Ovary (tissue), 9 donors: Measurements from ENCODE around the gene CKAP5. TPM values are rescaled to one million over a fixed set of nuclear protein-coding genes. Genes with fewer than 3 reads are reported as not detected.

ENCODE experiments used
- DNase-seq, 5 donors: peaks; one replicate each; pipeline ENCODE4 v3.0.0-alpha.2; 2019 to 2020
- H3K27ac ChIP-seq, 2 donors: fragments of 200-600 bp; one replicate each; pipeline versions ENCODE4 v1.5.1 to v1.8.0; 2019 to 2022
- H3K27me3 ChIP-seq: fragments of 200-600 bp; one replicate; pipeline ENCODE4 v1.8.0; 2022
- H3K36me3 ChIP-seq: fragments of 200-600 bp; sonication (generic); one replicate; pipeline ENCODE4 v1.5.1; 2019
- H3K4me1 ChIP-seq: one replicate; pipeline ENCODE4 v1.8.1; 2013; ENCODE audit warnings: mild to moderate bottlenecking, moderate library complexity; ENCODE audit not compliant: insufficient read depth
- H3K4me3 ChIP-seq: fragments of 200-600 bp; sonication (generic); one replicate; pipeline ENCODE4 v1.5.1; 2017
- H3K9me3 ChIP-seq, 2 donors: fragments of 200-600 bp in 1 of 2; sonication (generic) in 1 of 2; one replicate each; pipeline versions ENCODE4 v1.5.1 to v1.8.1; 2013 to 2019; ENCODE audit warnings: mild to moderate bottlenecking in 1 of 2, moderate library complexity in 1 of 2
- CTCF ChIP-seq, 3 donors: fragments of 450-650 bp in 2 of 3; fragments of 200-600 bp in 1 of 3; IDR thresholded peaks; one replicate each; pipeline versions ENCODE4 v1.5.1 to v1.8.0; 2016 to 2022; ENCODE audit warnings: antibody characterized with exemption in 3 of 3, mild to moderate bottlenecking in 1 of 3
- EP300 ChIP-seq: sonication (generic); formaldehyde crosslinking; IDR thresholded peaks from one replicate; pipeline ENCODE4 v1.6.1; 2017; ENCODE audit warnings: antibody characterized with exemption
- POLR2A ChIP-seq: fragments of 450-650 bp; IDR thresholded peaks from one replicate; pipeline ENCODE4 v1.6.1; 2017; ENCODE audit warnings: antibody characterized with exemption, mild to moderate bottlenecking, moderate library complexity
- WGBS, 3 donors: extraction: QIAGEN DNeasy Blood & Tissue Kit in 1 of 3; methylation state at CpG; one replicate each; pipeline versions ENCODE4 v1.1.5 to v1.1.7; 2013 to 2017; 5-methylcytosine and 5-hydroxymethylcytosine counted together
- intact Hi-C, 4 donors: fragments of 100-400 bp; cut with DNase I; formaldehyde crosslinking; loops; one replicate each; pipeline versions ENCODE4 v1.11.0 to v1.15.1; 2022 to 2023
- polyA plus RNA-seq, 2 donors: library from polyadenylated mRNA; stranded (reverse); fragments of 200-250 nt in 1 of 2; fragments of 350-450 nt in 1 of 2; fragmentation: Illumina TruSeq in 1 of 2; extraction: RNeasy Lipid Tissue Mini Kit (QIAGEN cat#74804) in 1 of 2; gene quantifications; one replicate each; pipeline ENCODE4 v1.2.3, GENCODE V29; 2013 to 2014
- total RNA-seq, 7 donors: library from RNA; depleted of rRNA in 2 of 7; stranded (reverse); fragments of >200 nt in 2 of 7; fragmentation: NEBNext Ultra II Directional in 3 of 7; extraction: Animal tissue kit (Norgen Biotek cat#: 25700) in 3 of 7; gene quantifications; one replicate each; pipeline versions ENCODE4 v1.1.0 to v1.2.4, GENCODE V29; 2016 to 2023
- donor health status: DM: no; HTN: no; CAD: no; lungs with moderate emphysema.
- donor health status: DM: no; HTN: no; CAD: no.
- donor health status: Bipolar disorder and iron deficiency.
- donor health status: DM: yes; HTN: yes; CAD: no.
- donor health status: DM: no; HTN: no; CAD: no.
- donor health status: DM: yes; HTN: yes; CAD: no.

The CKAP5 gene
- total and polyA plus RNA-seq, 9 donors = 25.8 to 110 (median 91.5) TPM

GRCh38 chr11:46856605-46857343, 10.7 kb upstream of the CKAP5 start:
- intact Hi-C loops = no loop called here
- TF ChIP-seq EP300 (no peak), POLR2A (no peak), CTCF (IDR thresholded peaks at IDR 0.05) (no peak)

GRCh38 chr11:46855863-46856262, 9.8 kb upstream of the CKAP5 start:
- TF ChIP-seq CTCF (IDR thresholded peaks at IDR 0.05) = no peak
- TF ChIP-seq EP300 = no peak
- TF ChIP-seq POLR2A = no peak
- H3K36me3 ChIP-seq = no peaks in the 10 kb centered on the region
- WGBS, 3 donors = 92 to 96% (median 92%) methylated on average over 2 of the region's 2 CpGs
- H3K4me1 ChIP-seq = peaks cover 14% of the 10 kb centered on the region
- no peak for DNase-seq
- no peak overlapping the region for H3K4me3 ChIP-seq
- H3K27ac ChIP-seq = peak overlapping the region in 1 of 2 donors; percentile 69
- no peaks in the 10 kb centered on the region for H3K9me3 ChIP-seq
- H3K27me3 ChIP-seq = no peaks in the 10 kb centered on the region
- intact Hi-C loops = no loop called here

More at GRCh38 chr11:46856605-46857343, 10.7 kb upstream of the CKAP5 start:
- peak overlapping the region in 1 of 2 donors; percentile 69 for H3K27ac ChIP-seq
- H3K36me3 ChIP-seq = no peaks in the 10 kb centered on the region
- peaks cover 14% of the 10 kb centered on the region for H3K4me1 ChIP-seq
- no peak overlapping the region for H3K4me3 ChIP-seq
- 74 to 76% (median 75%) methylated on average over 5 of the region's 5 CpGs for WGBS, 3 donors
- no peaks in the 10 kb centered on the region for H3K9me3 ChIP-seq
- H3K27me3 ChIP-seq = no peaks in the 10 kb centered on the region
- DNase-seq = no peak

- Histone ChIP-seq H3K4me1 (peaks cover 14% of the 10 kb centered on the region), H3K4me3 (no peak overlapping the region), H3K27me3 (no peaks in the 10 kb centered on the region), H3K9me3 (no peaks in the 10 kb centered on the region), H3K27ac (peak overlapping the region in 1 of 2 donors; percentile 69), H3K36me3 (no peaks in the 10 kb centered on the region)
- DNase-seq = peak in 3 of 5 donors; percentile 37 to 69 (median 62)
- intact Hi-C loops = no loop called here
- WGBS, 3 donors = 14 to 35% (median 19%) methylated on average over 3 of the region's 3 CpGs
- TF ChIP-seq CTCF (IDR thresholded peaks at IDR 0.05) (no peak), EP300 (no peak), POLR2A (no peak)
These were observed 9.1 kb upstream of the CKAP5 start for GRCh38 chr11:46855167-46855566.

- H3K4me3 ChIP-seq = no peak overlapping the region
- no peaks in the 10 kb centered on the region for H3K9me3 ChIP-seq
- H3K4me1 ChIP-seq = peaks cover 11% of the 10 kb centered on the region
- 70 to 75% (median 74%) methylated on average over 10 of the region's 10 CpGs for WGBS, 3 donors
- DNase-seq = no peak
- no peaks in the 10 kb centered on the region for H3K27me3 ChIP-seq
- TF ChIP-seq POLR2A = no peak
- no peak for TF ChIP-seq EP300
- TF ChIP-seq CTCF (IDR thresholded peaks at IDR 0.05) = no peak
- intact Hi-C loops = no loop called here
- no peak overlapping the region for H3K27ac ChIP-seq
- no peaks in the 10 kb centered on the region for H3K36me3 ChIP-seq
These were observed 4.8 kb upstream of the CKAP5 start for GRCh38 chr11:46850829-46851380.
